Activated CD8-positive, alpha-beta memory T cell treated with anti-CD3 and anti-CD28 coated beads for 1 hour (primary cell): ENCODE measurements around the gene ATP1B1.

Experiments used
- DNase-seq, 2 donors: peaks; one replicate each; pipeline ENCODE4 v3.0.0-alpha.2; 2020; ENCODE audit warnings: low read depth in 1 of 2; ENCODE audit errors: extremely low read depth in 1 of 2

The ATP1B1 gene

DNA sequence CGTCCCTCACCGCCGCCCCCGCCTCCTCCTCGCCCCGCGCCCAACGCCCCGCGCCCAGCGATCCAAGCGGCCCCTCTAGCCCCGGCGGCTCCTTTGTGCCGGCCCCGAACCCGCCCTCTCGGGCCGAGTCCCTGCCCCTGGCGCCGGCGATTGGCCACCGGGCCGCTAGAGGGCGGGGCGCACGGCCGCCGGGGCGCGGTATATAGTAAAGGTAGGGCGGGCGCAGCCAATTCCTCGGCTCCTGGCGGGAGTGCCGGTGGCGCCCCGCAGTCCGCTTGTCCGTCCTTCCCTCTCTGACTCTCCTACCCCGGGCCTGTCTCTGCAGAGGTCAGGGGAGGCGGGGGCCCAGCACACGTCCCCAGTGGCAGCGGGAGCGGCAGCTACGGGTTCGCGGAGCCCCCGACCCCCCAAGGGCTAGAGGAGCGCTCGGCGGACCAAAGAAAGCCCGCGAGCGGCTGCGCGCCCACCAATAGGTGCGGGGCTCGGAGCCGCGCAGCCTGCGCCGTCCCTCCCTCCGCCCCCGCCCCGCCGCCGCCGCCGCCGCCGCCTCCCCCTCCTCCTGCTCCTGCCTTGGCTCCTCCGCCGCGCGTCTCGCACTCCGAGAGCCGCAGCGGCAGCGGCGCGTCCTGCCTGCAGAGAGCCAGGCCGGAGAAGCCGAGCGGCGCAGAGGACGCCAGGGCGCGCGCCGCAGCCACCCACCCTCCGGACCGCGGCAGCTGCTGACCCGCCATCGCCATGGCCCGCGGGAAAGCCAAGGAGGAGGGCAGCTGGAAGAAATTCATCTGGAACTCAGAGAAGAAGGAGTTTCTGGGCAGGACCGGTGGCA is at the start of gene ATP1B1:
ATP1B1 (plus strand) TSS at position 596 of the 826 bp plus-strand sequence; CDS start at position 736, 140 bp downstream.
- peak; percentile 42 to 72 for DNase-seq

- DNase-seq, result no peak
Observed at GRCh38 chr1:169059421-169059820, 47.1 kb upstream of the ATP1B1 start.

GRCh38 chr1:169060043-169060722 is 46.3 kb upstream of the ATP1B1 start:
- no peak for DNase-seq

DNA sequence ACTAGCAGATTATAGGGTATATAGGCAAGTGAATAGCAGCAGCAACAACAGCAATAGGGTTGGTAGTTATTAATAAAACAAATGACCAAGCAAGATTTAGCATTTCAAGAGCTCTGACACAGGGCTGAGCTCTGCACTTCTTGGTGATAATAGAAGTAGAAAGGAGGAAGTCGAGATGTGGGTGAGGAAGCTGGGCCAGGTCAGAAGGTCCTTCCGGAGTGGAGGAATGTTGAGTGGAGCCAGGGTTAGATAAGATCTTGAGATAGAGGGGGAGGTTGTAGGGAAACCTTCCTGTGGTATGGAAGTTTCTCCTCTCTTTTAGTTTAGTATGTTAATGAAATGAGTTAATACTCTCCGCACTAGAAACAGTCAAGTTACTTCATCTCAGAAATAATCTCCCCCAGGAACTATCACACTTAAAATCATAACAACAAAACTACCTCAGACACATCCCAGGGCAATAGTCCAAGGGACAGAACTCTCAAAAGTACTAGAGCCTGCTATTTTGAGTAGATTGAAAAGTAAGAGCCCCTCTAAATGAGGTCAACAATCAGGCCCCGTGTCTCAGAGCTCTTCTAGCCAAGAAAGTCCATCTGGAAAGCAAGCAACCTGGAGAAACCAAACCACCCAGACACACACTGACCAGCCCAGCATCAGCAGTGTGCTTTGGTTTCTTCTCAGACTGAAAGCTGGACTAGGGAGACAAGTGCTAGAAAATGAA is 45.4 kb upstream of the ATP1B1 start:
- no peak for DNase-seq

DNA sequence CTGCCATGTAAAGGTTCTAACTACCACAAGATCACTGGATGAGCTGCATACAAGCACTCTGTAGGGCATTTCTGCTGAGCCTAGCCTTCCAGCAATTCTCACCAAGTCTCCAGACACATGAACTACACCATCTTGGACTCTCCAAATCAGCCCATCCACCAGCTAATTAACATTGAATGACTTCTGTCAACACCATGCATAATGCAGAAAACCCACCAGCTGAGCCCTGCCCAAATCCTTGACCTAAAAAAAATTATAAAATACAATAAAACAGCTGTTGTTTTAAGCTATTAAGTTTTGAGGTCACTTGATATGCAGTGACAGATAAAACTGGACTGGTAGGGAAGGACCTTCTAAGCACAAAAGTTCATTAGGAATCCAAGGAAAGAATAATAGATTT is 44.3 kb upstream of the ATP1B1 start:
- DNase-seq, result no peak

GRCh38 chr1:169064103-169064502 is 42.4 kb upstream of the ATP1B1 start:
- no peak for DNase-seq

DNA sequence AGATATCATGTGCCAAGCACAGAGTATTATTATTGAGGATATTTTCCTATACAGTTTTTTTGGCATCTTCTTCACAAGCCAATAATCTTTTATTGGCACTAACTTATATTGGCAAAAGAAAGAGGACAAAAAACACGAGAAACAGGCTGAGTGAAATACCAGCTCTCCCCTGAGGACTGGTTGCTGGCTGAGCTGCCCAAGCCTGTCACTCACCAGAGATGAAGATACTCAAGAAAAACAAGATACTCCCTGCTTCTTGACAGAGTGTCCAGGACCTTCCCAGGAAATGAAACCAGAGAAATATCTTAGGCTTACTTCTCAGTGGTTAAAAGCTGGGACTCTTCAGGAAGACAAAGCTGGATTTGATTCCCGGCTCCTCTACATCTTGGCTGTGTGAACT is 35.9 kb upstream of the ATP1B1 start:
- DNase-seq, result no peak

GRCh38 chr1:169070958-169071357 is 35.5 kb upstream of the ATP1B1 start:
- no peak for DNase-seq

DNA sequence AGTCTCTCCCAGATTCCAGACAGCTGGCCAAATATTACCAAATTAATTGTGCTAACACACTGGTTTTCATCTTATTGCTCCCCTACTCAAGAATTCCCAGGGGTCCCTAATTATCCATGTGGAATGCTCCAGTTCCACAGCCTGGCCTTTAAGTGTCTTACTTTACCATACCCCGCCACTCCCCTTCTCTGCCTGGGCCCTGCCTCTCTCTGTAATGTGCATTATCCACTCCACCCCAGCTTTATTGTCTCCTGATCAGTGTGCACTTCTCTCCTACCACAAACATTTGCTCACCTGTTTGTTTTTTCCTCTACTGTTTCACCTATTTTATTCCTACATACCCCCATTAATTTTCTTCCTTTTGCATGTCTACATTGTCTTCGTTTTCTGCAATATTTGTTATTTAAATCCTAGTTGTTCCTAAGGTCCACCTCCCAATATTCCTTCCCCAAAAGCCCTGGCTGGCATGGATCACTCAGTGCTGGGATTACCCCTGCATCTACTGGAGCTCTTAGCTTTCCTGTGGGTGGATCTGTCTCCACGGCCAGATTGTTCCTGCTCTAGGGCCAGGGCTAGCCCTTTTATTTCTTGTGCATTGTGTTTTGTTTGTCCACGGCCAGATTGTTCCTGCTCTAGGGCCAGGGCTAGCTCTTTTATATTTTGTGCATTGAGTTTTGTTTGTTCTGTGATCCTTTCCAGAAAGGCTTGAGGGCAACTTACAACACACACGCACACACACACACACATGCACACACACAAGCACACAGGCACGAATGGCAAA is 33.4 kb upstream of the ATP1B1 start:
- no peak for DNase-seq

DNA sequence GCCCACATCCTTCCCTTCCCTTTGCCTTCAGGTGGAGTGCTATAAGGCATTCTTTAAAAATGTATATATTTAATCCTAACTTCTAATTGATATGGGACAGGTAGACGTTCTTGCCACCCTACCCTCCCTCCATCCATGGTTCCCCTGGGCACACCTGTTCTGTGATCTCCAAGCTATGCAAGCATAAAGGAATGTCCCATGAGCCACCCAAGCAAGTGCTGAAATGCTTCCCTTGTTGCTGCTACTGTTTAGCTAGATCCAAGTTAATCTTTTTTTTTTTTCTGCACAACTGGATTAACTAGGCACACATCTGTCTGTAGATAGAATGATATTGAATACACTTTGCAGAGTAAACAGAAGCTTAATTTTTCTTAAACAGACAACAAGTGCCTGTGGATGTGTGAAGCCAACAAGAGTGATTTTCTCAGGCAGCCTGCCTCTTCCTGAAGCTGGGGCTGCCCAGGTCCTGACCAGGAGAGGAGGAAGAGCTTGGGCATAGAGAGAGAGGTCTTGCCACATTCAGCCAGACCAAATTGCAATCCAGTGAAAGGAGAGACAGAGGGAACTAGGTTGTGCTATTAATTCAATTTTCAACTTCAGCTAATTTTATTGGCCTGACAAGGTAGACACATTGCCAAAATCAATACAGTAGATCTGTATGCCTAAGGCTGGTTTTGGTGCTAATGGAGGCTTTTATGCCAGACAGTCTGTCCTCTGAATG is 28.2 kb upstream of the ATP1B1 start:
- DNase-seq, result no peak

DNA sequence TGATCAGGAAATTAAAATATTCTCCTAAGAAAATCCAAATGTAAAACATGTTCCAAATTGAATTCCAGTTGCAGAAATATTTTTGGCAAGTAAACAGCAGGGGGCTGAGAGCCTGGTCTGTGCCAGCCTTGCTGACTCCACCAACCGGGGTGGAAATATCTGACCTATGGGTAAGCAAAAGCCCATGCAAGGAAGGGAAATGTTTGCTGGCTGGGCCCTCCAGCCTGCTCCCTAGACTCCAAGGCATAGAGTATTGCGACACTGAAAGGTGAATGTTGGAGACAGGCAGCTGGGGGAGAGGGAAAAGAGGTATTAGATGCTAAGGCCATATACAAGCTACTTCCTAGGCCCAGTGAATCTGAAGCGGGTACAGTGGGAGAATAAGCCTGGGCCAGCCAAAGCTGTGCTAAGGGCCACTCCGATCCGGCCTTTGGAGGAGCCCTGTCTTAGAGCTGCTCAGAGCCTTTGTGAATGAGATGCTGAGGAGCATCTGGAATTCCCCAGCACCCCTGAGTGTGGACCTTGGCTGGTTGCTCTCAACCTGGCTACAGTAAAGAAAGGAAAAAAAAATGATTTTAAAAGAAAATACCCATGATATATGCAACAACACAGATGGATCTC is 24.9 kb upstream of the ATP1B1 start:
- DNase-seq, result no peak

GRCh38 chr1:169085911-169086310 is 20.6 kb upstream of the ATP1B1 start:
- no peak for DNase-seq

DNA sequence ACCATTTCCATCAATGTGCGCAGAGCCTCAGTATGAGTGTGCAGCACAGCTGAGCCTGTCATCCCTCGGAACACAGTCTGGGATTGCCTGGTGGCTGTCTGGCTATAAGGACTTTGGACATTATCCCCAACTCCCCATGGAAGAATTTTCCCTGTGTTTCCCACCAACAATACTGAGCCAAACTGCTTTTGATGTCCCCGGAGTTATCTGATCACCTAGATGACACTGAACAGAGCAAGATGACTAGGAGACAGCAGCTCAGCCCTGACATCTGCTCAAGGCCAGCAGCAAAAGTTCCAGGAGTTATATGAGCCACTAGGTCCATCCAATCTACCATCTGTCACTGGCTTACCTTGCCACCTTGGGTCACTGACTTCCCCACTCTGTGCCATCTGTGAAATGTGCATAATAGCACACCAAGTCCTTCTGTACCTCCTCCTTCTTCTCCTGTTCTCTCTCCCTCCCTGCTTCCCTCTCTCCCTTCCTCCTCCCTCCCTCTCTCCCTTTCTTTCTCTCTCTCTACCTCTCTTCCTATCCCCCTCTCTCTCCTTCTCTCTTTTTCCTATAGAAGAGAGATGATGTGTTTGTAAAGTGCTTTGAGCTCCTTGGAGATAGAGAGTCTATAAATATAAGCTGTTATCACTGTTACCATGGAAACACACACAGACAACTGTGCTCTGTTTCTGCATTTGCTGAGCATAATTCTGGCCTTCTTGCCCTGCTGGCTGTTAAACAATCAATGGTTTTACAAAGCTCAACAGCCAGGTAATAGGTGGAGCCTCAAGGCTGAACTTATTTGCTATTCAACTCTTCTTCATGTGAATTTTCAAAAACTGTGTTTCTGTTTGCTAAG is 19.7 kb upstream of the ATP1B1 start:
- no peak for DNase-seq

DNA sequence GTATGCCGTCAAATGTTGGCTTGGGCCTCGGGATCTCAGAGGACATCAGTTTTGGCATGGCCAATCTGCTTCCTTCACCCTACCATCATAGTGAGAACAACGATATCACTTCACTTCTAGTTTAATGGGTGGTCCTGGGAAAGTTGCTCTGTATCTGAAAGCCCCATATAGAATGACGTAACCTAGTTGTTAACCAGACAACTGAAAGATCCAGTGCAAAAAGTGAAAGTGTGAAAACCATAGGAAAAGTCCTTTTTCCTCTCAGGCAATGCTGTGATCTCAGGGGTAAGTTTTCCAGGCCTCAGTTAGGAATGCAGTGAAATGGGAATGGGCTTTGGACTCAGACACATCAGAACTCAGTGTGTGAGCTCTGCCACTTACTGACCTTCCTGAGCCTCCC is 18.6 kb upstream of the ATP1B1 start:
- DNase-seq, result no peak

DNA sequence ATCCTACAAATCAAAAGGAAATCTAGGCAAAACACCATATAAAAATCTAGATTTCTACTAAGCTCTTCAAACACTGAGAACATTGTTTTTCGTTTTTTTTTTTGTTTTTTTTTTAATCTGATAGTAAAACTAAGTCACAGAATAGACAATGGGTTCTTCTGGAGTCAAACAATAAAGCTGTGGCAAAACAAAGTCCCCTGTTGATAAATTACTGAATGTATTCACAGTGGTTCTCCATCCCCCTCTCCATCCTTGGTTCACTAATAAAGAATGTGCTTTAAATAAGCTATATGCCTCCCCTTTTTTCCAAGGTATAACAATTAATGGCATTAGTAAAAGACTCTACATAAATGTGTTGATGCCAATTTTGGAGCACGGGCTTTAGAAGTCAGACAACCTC is 16.7 kb upstream of the ATP1B1 start:
- no peak for DNase-seq

GRCh38 chr1:169090308-169090899 is 16.1 kb upstream of the ATP1B1 start:
- DNase-seq, result no peak

DNA sequence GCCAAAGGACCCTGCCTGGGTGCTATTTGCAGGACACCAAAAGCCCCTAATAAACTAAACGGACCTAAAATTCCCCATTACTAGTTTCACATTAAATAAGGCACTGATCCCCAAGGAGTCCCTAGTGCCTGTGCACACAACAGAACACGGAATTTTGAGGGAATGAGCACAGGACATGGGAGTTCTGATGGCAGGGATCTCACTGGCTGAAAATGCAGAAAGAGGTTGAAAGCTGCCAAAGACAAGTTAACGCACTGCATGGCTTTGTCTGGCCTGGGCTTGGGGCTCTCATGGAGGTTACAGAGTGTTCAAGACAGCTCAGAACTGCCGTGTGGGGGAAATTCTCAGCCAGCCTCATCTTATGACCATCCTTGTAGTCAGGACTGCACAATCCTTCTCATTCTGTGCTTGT is 15.6 kb upstream of the ATP1B1 start:
- no peak for DNase-seq

- DNase-seq, result no peak
Observed at GRCh38 chr1:169091480-169091941, 15.0 kb upstream of the ATP1B1 start.
